ENCODE measurements around the gene ALK.
"Not testable (repeated sequence)": the region's sequence is repeated elsewhere in the genome, so short reads cannot be mapped to it uniquely, and the experiment has no call there.

DNA sequence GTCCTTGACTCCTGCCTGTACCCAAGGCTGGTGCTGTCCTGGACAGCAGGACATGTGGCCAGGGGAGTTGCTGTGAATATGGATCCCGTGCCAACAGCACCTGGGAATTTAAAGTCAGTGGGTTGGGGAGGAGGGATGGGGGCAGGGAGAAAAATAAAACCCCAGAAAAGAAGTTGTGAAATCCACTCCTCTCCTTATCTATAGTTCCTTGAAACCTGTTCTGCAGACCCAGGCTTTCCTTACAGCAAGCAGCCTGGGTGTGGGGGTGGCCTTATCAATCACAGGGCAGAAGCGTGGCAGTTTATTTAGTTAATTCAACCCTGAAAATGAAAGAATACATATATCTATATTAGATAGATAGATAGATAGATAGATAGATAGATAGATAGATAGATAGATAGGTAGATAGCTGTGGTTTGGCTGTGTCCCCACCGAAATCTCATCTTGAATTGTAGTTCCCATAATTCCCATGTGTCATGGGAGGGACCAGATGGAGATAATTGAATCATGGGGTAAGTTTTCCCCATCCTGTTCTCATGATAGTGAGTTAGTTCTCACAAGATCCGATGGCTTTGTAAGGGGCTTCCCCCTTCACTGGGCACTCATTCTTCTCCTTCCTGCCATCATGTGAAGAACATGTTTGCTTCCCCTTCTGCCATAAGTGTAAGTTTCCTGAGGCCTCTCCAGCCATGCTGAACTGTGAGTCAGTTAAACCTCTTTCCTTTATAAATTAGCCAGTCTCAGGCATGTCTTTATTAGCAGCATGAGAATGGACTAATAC lies 667.7 kb downstream of the ALK start:
- TF ChIP-seq, protein P1, sequence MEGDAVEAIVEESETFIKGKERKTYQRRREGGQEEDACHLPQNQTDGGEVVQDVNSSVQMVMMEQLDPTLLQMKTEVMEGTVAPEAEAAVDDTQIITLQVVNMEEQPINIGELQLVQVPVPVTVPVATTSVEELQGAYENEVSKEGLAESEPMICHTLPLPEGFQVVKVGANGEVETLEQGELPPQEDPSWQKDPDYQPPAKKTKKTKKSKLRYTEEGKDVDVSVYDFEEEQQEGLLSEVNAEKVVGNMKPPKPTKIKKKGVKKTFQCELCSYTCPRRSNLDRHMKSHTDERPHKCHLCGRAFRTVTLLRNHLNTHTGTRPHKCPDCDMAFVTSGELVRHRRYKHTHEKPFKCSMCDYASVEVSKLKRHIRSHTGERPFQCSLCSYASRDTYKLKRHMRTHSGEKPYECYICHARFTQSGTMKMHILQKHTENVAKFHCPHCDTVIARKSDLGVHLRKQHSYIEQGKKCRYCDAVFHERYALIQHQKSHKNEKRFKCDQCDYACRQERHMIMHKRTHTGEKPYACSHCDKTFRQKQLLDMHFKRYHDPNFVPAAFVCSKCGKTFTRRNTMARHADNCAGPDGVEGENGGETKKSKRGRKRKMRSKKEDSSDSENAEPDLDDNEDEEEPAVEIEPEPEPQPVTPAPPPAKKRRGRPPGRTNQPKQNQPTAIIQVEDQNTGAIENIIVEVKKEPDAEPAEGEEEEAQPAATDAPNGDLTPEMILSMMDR (conservative IDR thresholded peaks at IDR 0.05) = not testable (repeated sequence)
- not testable (repeated sequence) for TF ChIP-seq ZFX (IDR thresholded peaks at IDR 0.05)
